Activated CD8-positive, alpha-beta memory T cell treated with anti-CD3 and anti-CD28 coated beads for 1 hour (primary cell): ENCODE measurements around the gene SYCP3.
"Not testable (repeated sequence)": the region's sequence is repeated elsewhere in the genome, so short reads cannot be mapped to it uniquely, and the experiment has no call there.

ENCODE experiments used
- DNase-seq, 2 donors: peaks; one replicate each; pipeline ENCODE4 v3.0.0-alpha.2; 2020; ENCODE audit warnings: low read depth in 1 of 2; ENCODE audit errors: extremely low read depth in 1 of 2

SYCP3 gene

DNA sequence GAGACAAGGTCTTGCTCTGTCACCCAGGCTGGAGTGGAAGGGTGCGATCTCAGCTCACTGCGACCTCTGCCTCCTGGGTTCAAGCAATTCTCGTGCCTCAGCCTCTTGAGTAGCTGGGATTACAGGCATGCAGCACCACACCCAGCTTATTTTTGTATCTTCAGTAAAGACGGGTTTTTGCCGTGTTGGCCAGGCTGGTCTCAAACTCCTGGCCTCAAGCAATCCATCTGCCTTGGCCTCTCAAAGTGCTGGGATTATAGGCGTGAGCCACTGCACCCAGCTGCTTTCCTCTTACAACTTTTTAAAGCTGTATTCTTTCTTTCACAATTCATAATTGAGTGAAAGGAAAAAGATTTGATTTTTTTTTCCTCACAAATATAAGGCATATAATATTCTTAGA, 57.6 kb downstream of the SYCP3 start:
- DNase-seq, result not testable (repeated sequence)

DNA sequence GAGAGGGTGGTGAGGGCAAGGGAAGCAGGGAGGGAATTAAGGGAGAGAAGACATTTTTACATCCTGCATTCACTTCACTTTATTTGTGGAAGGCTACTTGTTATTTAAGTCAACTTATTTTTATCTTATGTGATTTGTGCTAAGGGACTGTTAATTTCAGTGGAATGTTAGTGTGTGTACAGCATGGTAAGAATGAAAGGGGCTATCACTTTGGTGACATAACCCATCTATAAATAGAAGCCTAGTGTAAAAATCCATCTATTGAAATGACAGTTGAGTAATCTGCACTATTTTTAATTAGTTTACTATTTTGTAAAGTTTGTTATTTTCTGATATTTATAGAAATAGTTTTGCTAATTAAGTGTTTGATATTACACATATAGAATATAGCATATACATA, 58.6 kb downstream of the SYCP3 start:
- DNase-seq, result no peak

DNA sequence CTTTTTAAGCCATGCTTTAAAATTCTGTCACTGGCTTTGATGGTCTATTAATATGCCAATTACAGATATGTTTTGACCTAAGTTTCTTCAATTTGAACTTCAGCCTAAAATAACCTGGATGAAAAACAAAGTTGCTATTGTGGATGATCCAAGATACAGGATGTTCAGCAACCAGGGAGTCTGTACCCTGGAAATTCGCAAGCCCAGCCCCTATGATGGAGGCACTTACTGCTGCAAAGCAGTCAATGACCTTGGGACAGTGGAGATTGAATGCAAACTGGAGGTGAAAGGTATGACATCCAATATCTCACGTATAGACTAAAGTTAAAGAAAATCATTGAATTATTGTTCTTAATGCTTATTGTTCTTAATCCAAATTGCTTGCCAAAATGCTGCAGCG, 59.0 kb downstream of the SYCP3 start:
- DNase-seq, result no peak
